ENCODE results near the gene C1QTNF9. TPM values are rescaled to one million over a fixed set of nuclear protein-coding genes. Genes with fewer than 3 reads are reported as not detected.

C1QTNF9 gene
- total and polyA plus RNA-seq, 2 of the 4 experiments (the other 2 are of a cell fraction), result 0.18 to 0.21 TPM

GRCh38 chr13:24276306-24276705 is 33.1 kb upstream of the C1QTNF9 start:
- H2AK9ac ChIP-seq (replicated peaks; ENCODE audit: low read depth, low read length, poor library complexity), result no peak overlapping the region
- ChIA-PET POLR2A (ENCODE audit: unreplicated experiment) (no interaction called here), CTCF (no interaction called here)
- dilution Hi-C loops (cut with HindIII; ENCODE audit: low sequenced_read_pairs, unreplicated experiment), result no loop called here
- no peak overlapping the region for H2BK15ac ChIP-seq (ENCODE audit: low read depth, low read length)
- H3K9me1 ChIP-seq (ENCODE audit: insufficient read depth, low read length), result peaks cover 12% of the 10 kb centered on the region; the same call in 1 of the 2 replicates
- no peak for ATAC-seq (ENCODE audit: low read depth)
- H2BK20ac ChIP-seq (ENCODE audit: low read depth, low read length), result no peak overlapping the region
- no peak overlapping the region for H3K4me2 ChIP-seq (ENCODE audit: low read depth, low read length)
- in situ Hi-C loops (cut with MboI; ENCODE audit: low sequenced_read_pairs), result no loop called here
- no peak overlapping the region for H2BK120ac ChIP-seq (ENCODE audit: low read depth, low read length)
- no peak overlapping the region for H3K9ac ChIP-seq (ENCODE audit: low read depth, low read length)
- H2AK5ac ChIP-seq (ENCODE audit: low read depth, low read length), result no peak overlapping the region
- BruUV-seq (replicated peaks), result no TSS peak
- H3K4ac ChIP-seq (ENCODE audit: low read depth, low read length), result no peak overlapping the region
- H2AFZ ChIP-seq (replicated peaks; ENCODE audit: low read length, poor library complexity), result no peak overlapping the region
- no peaks in the 10 kb centered on the region for H3K36me3 ChIP-seq (ENCODE audit: control insufficient read depth, insufficient read depth, low read length)
- H3K23ac ChIP-seq (ENCODE audit: low read depth, low read length), result no peak overlapping the region
- no peak overlapping the region for H3K4me3 ChIP-seq (ENCODE audit: insufficient read depth, low read depth, low read length)
- H3K18ac ChIP-seq (ENCODE audit: low read depth, low read length), result no peak overlapping the region
- H3K27me3 ChIP-seq (ENCODE audit: control insufficient read depth, insufficient read depth, low read length), result no peaks in the 10 kb centered on the region
- TF ChIP-seq RAD21 (IDR thresholded peaks at IDR 0.05; ENCODE audit: low read length) (no peak), RFX5 (IDR thresholded peaks at IDR 0.05; ENCODE audit: low read depth, low read length) (no peak), CTCF (conservative IDR thresholded peaks at IDR 0.05; ENCODE audit: low read depth, low read length) (no peak), BHLHE40 (IDR thresholded peaks at IDR 0.05; ENCODE audit: low read depth, low read length) (no peak), MXI1 (IDR thresholded peaks at IDR 0.05; ENCODE audit: borderline replicate concordance, low read depth, low read length) (no peak), SMC3 (IDR thresholded peaks at IDR 0.05; ENCODE audit: low read depth, low read length) (no peak), USF2 (IDR thresholded peaks at IDR 0.05; ENCODE audit: low read depth, low read length) (no peak), NFE2L2 (IDR thresholded peaks at IDR 0.05; ENCODE audit: low read depth, low read length) (no peak)
- TF ChIP-seq, protein P1, sequence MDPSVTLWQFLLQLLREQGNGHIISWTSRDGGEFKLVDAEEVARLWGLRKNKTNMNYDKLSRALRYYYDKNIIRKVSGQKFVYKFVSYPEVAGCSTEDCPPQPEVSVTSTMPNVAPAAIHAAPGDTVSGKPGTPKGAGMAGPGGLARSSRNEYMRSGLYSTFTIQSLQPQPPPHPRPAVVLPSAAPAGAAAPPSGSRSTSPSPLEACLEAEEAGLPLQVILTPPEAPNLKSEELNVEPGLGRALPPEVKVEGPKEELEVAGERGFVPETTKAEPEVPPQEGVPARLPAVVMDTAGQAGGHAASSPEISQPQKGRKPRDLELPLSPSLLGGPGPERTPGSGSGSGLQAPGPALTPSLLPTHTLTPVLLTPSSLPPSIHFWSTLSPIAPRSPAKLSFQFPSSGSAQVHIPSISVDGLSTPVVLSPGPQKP (IDR thresholded peaks at IDR 0.05; ENCODE audit: borderline replicate concordance, low read depth, low read length), result no peak
- intact Hi-C loops (cut with micrococcal nuclease), result no loop called here
- H4K8ac ChIP-seq (ENCODE audit: low read depth in 2 of 2, low read length in 2 of 2), result no peak overlapping the region
- no peak overlapping the region for H4K91ac ChIP-seq (ENCODE audit: insufficient read depth, low read depth, low read length)
- H3K27ac ChIP-seq (ENCODE audit: insufficient read depth, low read length), result no peak overlapping the region
- no peak for DNase-seq
- no peaks in the 10 kb centered on the region for H4K20me1 ChIP-seq (ENCODE audit: insufficient read depth, low read length)
- no peak overlapping the region for H2BK5ac ChIP-seq (ENCODE audit: low read depth, low read length, poor library complexity, severe bottlenecking)
- H3K14ac ChIP-seq (replicated peaks; ENCODE audit: low read depth, low read length), result no peak overlapping the region
- no peak overlapping the region for H3K56ac ChIP-seq (ENCODE audit: extremely low read depth, insufficient read depth, low read length)
- H3K79me1 ChIP-seq (ENCODE audit: low read depth in 1 of 2, low read length in 2 of 2), result peaks cover 26 to 61% of the 10 kb centered on the region in 2 experiments
- H3K4me1 ChIP-seq (ENCODE audit: control insufficient read depth, insufficient read depth, low read length), result peaks cover 20% of the 10 kb centered on the region
- no peak overlapping the region for H4K5ac ChIP-seq (ENCODE audit: low read depth, low read length)
- H3K9me3 ChIP-seq (ENCODE audit: control insufficient read depth, insufficient read depth, low read length), result no peaks in the 10 kb centered on the region
- no CpG with 5 or more reads among the region's 2 CpGs for WGBS, 2 experiments (ENCODE audit: extremely low coverage in 2 of 2, insufficient read length in 1 of 2)

All from IMR-90 (cell line).